ENCODE measurements around the gene SLC6A19. TPM values are rescaled to one million over a fixed set of nuclear protein-coding genes. Genes with fewer than 3 reads are reported as not detected.

SLC6A19 gene
- total RNA-seq, 4 donors from 2014 or later = not detected

DNA sequence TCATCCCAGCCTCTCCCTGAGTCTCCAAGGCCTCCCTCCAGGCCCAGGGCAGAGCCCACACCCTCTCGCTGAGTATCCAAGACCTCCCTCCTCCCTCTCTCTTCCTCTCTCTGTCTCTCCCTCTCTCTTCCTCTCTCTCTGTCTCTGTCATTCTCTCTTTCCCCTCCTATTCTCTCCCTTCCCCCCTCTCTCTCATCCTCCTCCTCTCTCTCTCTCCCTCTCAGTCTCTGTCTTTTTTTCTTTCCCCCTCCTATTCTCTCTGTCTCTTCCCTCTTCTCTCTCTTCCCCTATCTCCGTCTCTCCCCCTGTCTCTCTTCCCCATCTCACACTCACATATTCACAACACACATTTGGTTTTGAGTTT lies 8.1 kb downstream of the SLC6A19 start:
- DNase-seq (ENCODE audit: low spot score) = no peak
- TF ChIP-seq, protein P1, sequence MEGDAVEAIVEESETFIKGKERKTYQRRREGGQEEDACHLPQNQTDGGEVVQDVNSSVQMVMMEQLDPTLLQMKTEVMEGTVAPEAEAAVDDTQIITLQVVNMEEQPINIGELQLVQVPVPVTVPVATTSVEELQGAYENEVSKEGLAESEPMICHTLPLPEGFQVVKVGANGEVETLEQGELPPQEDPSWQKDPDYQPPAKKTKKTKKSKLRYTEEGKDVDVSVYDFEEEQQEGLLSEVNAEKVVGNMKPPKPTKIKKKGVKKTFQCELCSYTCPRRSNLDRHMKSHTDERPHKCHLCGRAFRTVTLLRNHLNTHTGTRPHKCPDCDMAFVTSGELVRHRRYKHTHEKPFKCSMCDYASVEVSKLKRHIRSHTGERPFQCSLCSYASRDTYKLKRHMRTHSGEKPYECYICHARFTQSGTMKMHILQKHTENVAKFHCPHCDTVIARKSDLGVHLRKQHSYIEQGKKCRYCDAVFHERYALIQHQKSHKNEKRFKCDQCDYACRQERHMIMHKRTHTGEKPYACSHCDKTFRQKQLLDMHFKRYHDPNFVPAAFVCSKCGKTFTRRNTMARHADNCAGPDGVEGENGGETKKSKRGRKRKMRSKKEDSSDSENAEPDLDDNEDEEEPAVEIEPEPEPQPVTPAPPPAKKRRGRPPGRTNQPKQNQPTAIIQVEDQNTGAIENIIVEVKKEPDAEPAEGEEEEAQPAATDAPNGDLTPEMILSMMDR (IDR thresholded peaks at IDR 0.05) = no peak
- no peak for ATAC-seq (ENCODE audit: low FRiP score)

DNA sequence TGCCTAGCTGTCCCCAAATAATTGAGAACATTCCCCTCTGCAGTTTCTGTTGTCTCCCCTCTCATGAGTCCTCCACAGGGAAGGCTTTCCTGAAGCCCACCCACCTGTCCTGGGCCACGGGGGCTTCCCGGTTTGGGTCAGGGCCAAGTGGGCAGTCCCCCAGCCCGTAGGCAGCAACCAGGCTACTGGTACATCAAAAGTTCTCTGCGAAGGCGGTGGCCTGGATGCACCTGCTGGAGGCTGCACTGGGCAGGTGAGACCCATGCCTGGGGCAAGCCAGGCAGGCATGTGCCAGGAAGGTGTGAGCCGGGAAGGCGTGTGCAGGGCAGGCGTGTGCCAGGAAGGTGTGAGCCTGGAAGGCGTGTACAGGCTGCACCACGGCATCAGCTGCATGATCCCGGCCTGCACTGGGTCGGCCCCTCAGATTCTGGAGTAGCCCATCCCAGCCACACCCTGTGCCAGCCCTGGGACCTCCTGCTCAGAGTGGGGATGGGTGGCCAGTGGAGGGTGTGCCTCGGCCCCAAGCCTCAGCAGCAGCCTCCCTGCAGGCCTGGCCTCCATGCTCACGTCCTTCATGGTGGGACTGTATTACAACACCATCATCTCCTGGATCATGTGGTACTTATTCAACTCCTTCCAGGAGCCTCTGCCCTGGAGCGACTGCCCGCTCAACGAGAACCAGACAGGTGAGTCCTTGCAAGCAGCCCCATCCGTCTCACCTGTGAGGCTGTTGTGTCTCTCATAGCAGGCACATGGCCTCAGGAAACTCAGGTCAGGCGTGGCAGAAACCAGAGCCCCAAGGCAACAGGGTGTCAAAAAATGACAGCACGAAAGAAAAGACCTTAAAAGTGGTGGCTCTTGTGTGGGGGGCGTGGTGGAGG lies 8.7 kb downstream of the SLC6A19 start:
- TF ChIP-seq, protein P1 (IDR thresholded peaks at IDR 0.05) = no peak
- no peak for ATAC-seq (ENCODE audit: low FRiP score)
- no peak for DNase-seq (ENCODE audit: low spot score)

DNA sequence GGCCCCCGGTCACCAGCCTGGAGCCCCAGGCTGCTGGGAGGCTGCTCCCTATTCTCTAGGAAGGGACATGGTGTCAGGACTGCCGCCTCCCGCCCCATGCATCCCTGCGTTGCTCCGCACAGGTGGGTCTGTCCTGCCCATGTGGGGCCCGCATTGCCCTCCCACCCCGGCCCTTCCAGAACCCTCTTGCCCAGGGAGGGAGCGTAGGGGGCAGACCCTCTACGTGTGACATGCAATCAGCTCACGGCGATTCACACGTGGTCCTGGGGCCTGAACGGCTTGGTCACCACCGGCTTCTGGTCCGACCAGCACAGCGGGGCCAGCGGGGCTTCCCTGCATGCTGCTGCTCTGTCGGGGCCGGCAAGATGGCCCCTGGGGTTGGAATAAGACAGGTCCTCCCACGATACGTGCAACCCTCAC lies 9.4 kb downstream of the SLC6A19 start:
- ATAC-seq (ENCODE audit: low FRiP score) = no peak
- DNase-seq (ENCODE audit: low spot score) = no peak

DNA sequence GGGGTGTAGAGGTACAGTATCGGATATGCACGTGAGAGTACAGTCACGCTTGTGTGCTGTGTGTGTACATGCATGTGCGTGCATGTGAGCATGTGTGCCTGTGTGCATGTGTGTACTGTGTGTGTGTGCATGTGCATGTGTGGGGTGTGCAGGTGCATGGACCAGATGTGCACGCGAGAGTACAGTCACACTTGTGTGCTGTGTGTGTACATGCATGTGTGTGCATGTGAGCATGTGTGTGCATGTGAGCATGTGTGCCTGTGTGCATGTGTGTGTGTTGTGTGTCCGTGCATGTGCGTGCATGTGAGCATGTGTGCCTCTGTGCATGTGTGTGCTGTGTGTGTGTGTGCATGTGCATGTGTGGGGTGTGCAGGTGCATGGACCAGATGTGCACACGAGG lies 10.3 kb downstream of the SLC6A19 start:
- ATAC-seq (ENCODE audit: low FRiP score) (no peak), DNase-seq (ENCODE audit: low spot score) (no peak)
- TF ChIP-seq, protein P1 (IDR thresholded peaks at IDR 0.05) = no peak

More for the DNA sequence above, 9.4 kb downstream of the SLC6A19 start:
- TF ChIP-seq, protein P1 (IDR thresholded peaks at IDR 0.05) = no peak

DNA sequence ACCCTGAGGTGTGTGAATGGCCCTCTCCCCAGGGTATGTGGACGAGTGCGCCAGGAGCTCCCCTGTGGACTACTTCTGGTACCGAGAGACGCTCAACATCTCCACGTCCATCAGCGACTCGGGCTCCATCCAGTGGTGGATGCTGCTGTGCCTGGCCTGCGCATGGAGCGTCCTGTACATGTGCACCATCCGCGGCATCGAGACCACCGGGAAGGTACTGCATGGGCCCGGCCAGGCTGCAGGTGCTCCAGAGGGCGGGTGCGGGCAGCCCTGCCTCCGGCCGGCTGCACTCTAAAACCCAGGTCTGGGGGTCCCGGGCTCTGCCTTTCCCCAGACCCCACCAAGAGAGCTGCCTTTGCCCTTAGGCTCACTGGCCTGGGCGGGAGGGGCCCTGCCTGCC lies 10.9 kb downstream of the SLC6A19 start:
- TF ChIP-seq, protein P1 (IDR thresholded peaks at IDR 0.05) = no peak
- no peak for ATAC-seq (ENCODE audit: low FRiP score)
- DNase-seq (ENCODE audit: low spot score) = no peak

DNA sequence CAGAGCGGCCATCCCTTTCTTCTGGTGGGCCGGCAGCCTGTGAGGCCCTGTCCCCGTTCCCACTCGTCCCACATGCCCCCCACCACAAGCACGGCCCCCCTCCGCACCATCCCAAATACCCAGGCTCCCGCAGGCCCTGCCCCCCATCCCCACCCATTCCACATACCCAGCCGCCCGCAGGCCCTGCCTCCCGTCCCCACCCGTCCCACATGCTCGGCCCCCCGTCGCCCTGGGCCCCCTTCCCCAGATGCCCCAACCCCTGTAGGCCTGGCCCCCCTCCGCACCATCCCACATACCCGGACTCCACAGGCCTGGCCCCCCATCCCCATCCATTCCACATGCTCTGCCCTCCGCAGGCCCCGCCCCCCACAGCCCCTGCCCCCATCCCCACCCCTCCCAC lies 11.5 kb downstream of the SLC6A19 start:
- ATAC-seq (ENCODE audit: low FRiP score) = no peak
- DNase-seq (ENCODE audit: low spot score) = no peak
- TF ChIP-seq, protein P1 (IDR thresholded peaks at IDR 0.05) = no peak
